ENCODE data around the gene ARHGEF19.
"Not testable (repeated sequence)": the region's sequence is repeated elsewhere in the genome, so short reads cannot be mapped to it uniquely, and the experiment has no call there.

Gene ARHGEF19

DNA sequence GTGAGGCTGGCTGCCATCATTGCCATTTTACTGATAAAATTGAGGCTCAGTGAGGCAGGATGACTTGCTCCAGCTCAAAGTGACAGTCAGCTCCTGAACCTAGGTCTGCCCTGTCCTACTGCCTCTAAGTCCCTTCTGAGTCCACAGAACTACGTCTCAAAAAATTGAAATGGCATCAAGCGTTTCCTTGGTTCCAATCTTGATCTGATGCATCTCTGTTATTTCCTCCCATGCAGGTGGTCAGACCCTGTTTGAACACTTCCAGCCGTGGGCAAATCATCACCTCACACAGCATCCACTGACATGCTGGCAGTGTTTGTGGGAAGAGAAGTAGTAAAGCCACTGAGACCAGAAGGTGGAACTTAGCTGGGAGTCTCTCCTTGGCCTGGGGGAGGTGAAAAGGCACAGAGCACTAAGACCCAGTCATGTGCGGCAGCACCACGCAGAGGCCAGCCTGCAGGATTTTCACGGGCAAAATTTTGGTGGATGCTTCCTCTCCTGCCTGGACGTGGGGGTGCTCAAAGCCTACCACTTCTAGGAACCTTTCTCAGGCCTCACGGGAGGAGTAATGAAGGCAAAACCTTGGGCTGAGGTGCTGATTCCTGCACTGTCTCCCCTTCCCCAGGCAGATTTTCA lies 32.3 kb upstream of the ARHGEF19 start:
- DNase-seq (ENCODE audit: low spot score), result no peak

DNA sequence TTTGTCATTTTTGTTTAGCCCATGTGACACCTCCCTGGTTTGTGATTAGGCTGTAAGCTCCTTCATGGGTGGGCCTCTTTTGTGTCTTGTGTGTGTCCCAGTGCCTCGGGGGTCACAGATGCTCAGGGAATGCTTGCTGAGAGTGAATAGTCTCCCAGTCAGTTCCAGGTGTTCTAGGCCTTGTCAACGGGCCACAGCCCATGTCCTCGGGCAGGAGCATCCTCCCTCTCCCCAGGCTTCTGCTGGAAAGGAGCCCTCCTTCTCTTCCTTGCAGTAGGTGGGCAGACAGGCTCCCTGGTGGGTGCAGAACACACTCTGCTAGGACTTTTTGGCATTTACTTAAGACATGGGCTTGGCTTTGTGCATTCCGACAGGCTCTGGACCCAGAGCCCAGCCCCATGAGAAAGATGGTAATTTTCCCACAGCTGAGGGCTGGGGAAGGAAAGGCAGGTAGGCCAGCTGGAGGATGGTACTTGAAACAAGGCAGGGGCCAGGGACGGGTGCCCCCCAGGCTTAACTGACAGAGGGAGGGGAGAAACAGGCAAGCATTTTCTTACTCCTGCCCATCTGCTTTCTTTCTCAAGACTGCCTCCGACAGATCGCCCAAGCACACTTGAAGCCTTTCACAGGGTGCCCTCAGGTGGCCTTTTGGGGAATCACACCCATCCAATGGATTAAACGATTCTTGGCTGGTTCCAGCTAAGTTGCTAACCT lies 31.6 kb upstream of the ARHGEF19 start:
- DNase-seq (ENCODE audit: low spot score), result peak; percentile 74

DNA sequence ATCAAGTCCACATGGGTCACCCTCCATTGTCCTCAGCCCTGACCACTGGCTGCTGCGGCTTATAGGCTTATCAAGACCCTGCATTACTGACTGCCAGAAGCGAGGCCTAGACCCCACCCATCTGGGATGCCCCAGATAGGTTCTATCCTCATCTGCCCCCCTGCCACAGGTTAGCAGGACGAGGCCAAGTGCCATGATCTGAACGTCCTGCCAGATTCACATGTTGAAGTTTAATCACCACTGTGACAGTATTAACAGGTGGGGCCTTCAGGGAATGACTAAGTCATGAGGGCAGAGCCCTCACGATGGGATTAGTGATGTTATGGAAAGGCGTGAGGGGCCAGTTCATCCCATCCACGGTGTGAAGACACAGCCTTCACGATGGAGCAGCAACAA lies 30.8 kb upstream of the ARHGEF19 start:
- no peak for DNase-seq (ENCODE audit: low spot score)

DNA sequence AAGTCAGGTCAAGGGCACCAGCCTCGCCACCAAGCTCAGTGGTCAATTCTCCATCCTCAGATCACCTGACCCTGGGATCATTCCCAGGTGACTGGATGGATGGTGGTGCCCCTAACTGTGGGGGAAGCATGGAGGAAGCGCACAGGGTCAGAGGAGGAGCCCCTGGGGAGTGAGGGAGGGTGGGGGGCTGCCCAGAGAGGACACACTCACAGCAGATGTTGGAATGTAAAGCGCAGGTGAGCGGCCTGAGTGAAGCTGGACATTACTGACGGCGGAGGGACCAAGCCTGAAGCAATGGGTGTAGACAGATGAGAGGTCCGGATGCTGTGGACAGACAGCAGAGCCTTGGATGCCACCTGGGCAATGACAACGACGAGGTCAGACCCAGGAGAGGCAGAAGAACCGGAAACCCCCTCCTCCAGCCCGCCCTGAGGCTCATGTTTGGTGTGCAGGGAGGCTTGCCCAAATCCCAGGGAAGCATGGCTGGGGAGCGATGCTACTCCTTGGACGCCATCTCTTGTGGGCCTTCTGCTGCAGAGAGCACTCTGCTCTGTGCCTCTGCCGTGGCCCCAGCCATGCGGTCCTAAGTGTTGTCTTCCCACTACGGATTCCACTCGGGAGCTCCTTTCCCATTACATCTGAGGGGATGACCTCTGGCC lies 30.2 kb upstream of the ARHGEF19 start:
- DNase-seq (ENCODE audit: low spot score), result no peak

DNA sequence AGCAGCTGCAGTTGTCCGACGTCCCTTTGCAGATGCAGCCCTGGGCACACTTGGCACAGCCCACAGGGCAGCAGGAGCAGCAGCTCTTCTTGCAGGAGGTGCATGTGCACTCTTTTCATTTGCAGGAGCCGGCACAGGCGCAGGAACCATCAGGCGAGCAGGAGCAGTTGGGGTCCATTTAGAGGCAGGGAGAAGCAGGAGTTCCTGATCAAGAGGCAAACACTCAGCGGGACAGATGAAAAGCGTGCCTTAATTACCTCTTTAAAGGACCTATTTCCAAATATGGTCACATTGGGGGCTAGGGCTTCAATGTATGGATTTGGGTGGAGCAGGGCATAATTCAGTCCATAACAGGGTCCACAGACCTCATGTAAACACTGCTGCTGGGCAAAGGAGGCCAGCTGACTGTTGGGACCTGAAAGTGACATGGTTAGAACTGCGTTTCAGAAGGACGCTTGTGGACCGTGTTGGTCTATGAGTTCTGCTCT lies 28.8 kb upstream of the ARHGEF19 start:
- no peak for DNase-seq (ENCODE audit: low spot score)

DNA sequence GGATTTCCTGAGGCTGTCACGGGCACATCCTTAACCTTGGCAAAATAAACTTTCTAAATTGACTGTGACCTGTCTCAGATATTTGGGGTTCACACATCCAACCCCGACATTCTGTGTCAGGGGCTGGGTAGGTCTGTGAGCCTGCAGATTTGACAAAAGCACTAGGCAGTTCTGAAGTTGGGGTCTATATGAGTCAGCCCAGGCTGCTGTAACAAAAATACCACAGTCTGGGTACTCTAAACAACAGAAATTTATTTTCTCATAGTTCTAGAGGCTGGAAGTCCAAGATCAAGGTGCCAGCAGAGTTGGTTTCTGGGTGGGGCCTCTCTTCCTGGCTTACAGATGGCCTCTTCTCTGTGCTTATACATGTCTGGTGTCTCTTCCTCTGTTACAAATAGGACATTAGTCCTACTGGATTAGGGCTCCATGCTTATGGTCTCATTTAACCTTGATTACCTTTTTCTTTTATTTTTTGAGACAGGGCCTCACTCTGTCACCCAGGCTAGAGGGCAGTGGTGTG lies 27.6 kb upstream of the ARHGEF19 start:
- DNase-seq (ENCODE audit: low spot score), result no peak

DNA sequence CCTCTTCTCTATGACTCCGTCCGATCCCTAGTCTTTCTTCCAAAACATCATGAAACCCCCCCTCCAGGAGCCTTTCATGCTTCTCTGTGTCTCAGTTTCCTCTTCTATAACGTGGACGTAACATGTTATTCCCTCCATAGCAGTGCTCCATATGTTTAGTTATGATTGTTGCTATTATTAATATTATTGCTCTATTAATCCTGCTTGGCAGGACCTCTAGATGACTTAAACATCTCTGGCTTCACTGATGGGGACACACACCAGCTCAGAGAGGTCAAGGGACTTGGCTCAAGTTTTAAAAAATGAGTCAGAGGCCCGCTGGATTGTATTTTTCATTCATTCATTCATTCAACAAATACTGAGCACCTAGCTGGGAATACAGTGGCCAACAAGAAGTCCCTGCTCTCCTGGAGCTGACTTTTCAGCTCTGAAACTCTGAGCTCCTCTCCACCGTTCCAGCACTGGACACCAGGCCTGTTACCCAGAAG lies 24.9 kb upstream of the ARHGEF19 start:
- no peak for DNase-seq (ENCODE audit: low spot score)

DNA sequence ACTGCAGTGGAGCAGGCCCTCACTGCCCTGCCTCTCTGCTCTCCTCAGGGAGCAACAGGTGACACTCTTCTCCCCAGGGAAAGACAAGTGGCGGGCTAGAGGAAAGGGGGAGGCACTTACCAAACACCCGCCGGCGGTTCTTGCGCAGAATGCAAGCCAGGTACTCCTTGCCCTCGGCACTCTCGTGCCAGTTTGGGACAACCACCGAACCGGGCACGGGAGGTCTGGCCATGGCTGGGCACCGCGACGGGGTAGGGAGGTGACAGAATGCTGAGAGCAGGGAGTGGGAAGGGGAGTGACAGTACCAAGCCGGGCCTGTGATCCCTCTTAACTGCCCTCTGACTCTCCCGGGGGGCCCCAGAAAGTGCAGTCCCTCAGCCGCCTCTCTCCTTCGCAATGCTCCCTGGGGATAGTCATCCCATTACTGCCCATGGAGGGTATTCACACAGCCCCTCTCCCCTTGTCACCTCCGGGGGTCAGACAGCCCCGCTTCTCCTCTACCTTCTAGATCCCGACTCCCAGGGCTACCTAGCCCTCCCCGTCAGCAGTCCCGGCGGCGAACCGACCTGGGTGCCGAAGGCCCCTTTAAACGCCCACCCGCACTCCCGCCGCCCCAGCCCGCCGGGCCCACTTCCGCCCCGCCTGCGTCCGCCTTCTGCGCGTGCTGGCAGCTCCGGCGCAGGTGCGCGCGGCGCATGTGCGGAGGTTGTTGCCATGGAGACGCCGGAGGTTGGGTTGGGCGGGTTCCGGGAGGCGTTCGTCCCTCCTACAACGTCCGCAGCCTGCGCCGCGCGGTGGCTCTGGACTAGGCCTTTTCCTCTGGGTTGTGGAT lies 24.3 kb upstream of the ARHGEF19 start, which contains the start of gene CPLANE2:
TSS of gene CPLANE2 (minus strand) at position 673 of the 832 bp plus-strand sequence. CDS start at position 232, 441 bp downstream.
- peak; percentile 84 for DNase-seq (ENCODE audit: low spot score)

DNA sequence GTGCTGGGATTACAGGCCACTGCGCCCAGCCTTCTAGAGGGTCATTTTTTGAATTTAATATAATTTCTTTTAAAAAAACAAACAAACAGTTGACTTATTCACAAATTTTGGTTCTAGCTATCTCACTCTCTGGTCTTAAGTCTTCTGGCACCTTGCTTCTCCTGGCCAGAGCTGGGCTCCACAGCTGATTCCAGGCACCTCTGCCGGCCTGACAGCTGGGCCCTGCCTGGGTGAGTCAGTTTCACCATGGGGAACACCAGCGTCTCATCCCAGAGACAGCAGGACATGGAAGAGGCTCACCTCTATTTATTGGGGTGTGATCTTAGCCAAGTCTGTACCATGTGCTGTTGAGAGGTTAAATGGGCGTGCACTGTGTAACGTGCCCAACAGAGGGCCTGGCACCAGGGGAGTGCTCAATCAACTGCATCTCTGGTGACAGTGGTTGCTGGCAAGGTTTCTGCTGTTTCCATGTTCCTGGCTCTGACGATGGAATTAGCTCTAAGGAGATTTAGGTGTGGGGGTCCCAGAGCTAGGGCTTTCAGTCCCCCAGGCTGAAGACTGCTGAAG lies 23.6 kb upstream of the ARHGEF19 start:
- DNase-seq (ENCODE audit: low spot score), result no peak

DNA sequence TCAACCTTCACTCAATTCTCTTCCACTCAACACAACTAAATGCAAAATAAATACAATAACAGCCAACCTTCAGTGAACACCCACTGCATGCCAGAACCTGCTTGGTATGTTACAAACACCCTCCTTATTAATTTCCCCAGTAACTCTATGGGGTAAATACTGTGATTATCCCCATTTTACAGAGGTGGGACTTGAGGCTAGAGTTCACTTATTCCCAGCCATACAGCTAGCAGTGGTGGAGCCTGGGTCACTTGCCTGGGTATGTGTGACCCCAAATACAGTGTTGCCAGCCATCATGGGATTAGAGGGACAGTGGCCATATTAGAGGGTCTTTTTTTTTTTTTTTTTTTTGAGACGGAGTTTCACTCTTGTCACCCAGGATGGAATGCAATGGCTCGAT lies 22.9 kb upstream of the ARHGEF19 start:
- no peak for DNase-seq (ENCODE audit: low spot score)

DNA sequence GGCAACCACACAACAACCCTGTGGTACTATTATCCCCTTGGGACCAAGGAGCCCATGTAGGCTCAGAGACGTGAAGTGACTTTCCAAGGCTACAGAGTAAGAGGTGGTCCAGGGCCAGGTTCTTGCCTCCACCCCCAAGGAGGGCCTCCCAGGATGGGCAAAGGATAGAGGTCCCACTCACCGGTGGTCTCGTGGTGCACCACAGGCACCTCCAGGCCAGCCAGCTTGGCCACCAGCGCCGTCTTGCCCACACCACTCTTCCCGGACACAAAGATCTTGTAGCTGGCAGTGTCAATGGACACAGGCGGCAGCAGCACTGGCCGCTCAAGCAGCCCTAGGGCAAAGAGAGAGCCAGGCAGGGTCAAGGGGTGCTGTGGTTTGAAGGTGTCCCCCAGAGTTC lies 21.0 kb upstream of the ARHGEF19 start:
- no peak for DNase-seq (ENCODE audit: low spot score)

DNA sequence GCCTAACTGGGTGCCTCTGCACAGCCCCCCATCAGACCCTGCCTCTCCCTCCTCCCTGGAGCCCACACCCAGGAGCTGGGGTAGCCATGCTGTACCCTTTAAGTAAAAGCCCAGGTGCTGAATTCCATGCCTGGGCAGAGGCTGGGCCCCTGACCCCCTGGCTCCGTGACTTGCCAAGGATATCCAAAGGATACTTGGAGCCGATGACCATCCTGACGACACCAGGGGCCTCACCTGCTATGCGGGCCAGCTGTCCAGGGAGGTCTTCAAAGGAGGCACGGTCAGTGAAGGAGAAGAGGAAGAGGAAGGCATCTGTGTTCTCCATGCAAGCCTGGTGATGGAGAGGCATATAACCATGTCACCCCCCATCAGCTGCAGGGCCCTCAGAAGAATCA lies 19.9 kb upstream of the ARHGEF19 start:
- no peak for DNase-seq (ENCODE audit: low spot score)

DNA sequence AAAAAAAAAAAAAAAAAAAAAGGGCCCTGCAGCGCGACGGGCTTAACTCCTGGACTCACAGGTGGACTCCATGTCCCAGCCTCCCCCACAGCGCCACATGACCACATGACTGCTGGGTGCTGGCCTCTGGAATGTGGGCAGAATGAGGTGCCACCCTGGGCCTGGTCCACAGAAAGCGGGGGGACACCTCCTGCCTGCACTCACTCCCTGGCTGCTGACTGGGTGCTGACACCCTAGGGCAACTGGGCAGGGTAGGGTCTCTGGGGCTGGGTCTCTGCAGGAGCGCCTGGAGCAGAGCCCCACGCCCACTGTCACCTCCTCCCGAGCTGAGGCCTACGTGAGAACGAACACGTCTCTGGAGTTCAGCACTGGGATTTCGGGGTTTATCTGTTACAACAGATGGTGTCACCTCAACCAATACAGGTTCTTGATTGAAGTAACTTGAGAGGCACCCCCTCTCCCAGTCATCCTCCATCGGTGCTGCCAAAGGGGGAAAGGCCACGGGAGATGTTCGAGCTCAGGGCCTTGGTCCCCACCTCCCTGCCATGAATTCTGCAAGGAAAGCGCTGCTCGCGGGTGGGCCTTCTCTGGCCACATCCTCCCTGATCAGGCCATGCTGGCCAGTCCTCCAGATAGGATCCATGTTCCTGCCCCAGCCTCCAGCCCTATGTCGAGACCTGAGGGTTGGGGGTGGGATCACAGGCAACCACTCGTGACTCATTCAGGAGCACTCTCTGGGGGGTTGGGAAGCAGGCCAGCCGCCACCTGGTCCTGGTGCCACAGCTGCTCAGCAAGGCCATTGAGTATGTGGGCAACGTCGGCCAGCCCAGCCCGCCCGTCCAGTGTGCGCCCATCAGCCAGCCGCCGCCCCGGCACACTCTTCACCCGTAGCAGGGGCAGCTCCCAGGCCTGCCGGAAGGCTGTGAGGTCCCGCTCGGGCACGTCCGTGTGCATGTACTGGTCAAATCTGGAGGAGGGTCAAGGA lies 19.2 kb upstream of the ARHGEF19 start:
- no peak for DNase-seq (ENCODE audit: low spot score)

DNA sequence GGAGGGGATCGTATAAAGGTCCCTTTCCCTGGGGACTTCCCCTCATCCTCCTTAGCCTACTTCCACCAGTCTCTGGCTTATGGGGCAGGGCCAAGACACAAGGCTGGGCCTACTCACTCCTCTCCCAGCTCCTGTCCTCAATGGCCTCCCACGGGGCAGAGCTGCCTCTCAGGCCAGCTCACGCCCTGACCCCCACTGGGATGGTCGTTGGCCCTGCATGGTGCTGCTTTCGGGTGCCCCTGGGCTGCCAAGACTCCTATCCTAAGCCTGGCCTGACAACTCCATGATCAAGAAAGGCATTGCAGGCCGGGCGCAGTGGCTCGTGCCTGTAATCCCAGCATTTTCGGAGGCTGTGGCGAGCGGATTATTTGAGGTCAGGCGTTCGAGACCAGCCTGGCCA lies 18.3 kb upstream of the ARHGEF19 start:
- DNase-seq (ENCODE audit: low spot score), result no peak

DNA sequence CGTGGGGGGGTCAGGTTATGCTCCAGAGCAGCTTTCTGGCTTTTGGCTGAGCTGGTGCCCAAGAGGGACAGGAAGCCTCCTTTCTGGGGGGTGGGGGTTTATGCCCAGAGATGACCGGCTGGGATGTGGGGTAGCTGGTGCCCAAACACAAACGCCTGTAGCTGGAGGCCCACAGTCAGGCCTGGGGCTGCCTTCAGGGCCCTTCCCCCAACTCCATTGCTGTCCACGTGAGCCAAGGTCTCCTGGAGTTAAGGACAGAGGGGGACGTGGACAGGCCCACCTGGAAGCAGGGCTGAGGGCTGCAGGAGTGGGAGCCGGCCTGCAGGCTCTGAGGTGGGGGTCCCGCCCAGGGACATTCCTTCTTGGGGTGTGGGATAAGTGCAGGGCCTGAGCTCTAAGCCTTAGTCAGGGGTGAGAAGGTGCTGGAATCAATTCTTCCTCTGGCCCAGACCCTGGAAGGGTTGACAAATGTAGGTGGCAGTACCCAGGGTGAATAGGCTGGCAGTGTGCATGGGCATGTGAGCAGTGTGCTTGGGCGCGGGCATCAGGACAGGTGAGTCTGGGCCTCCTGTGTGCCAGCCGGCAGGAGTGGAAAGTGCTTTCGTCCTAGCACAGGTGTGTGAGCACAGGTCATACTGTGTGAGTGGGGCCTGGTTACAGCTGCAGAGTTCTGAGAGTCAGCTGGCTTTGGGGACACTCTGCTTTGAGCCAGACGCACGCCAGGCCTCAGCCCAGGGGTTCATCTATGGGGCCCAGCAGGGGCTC lies 17.7 kb upstream of the ARHGEF19 start:
- no peak for DNase-seq (ENCODE audit: low spot score)

DNA sequence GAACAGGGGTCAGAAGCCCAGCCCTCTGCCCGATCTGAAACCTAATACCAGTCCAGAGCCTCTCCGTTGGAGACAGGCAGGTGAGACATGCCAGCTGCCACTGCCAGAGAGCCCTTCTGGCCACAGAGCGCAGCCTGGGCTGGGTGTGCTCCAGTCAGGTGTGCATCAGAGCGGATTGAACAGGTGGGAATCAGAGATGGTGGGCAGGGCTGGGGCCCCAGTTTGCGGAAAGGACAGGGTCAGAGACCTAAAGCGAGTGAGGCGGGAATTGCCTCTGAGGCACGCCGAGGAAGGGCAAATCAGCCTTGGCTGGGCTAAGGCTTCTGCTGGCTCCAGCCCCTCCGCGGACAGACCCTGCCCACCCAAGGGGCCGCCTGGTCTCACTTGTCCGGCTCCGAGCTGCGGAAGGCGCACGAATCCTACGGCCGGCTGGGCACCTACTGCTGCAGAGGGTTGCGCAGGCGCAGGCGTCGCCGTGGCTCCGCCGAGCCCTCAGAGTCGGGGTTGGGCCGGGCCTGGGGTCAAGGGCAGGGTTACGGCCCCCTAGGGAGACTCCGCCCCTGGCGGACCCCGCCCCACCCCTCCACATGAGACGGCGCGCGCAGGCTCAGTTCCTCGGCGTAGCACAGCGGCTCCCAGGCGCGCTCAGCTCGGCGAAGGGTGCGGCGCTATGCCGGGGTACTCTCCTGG lies 14.2 kb upstream of the ARHGEF19 start:
- DNase-seq (ENCODE audit: low spot score), result no peak

DNA sequence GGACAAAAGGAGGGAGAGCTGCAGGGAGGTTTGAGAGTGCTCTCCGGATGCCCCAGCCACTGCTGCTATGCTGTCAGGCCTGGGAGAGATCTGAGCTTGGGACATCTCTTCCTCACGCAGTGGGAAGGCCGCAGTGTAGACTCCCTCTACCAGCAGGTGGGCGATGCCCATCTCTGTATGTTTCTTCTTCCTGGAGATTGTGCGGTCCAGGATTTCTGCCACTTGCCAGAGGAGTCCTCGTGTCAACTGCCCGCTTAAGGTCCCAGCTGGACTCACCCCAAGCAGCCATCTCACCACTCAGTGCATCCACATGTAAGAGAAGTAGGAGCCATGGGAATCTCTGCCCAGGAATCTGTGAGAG lies 13.7 kb upstream of the ARHGEF19 start:
- DNase-seq (ENCODE audit: low spot score), result no peak

DNA sequence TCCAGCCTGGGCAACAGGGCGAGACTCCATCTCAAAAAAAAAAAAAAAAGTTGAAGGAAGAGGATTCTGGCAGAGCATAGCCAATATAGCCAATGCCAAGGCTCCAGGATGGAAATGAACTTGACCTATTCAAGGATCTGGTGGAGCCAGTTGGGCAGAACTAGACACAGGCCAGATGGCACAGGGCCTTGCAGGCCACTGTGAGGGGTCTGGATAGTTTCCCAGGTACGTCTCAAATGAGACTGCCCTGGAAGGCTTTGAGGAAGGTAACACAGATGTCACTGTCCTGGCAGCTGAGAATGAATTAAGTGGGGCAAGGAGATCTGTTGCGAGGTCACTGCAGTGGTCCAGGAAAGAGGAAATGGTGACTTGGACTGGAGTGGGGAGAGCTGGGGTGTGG lies 12.0 kb upstream of the ARHGEF19 start:
- no peak for DNase-seq (ENCODE audit: low spot score)

DNA sequence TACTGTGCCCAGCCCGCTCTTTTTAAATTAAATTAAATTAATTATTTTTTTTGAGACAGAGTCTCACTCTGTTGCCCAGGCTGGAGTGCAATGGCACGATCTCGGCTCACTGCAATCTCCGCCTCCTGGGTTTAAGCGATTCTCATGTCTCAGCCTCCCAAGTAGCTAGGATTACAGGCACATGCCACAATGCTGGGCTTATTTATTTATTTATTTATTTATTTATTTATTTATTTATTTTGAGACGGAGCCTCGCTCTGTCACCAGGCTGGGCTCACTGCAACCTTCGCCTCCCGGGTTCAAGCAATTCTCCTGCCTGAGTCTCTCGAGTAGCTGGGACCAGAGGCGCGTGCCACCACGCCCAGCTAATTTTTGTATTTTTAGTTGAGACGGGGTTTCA lies 10.3 kb upstream of the ARHGEF19 start:
- not testable (repeated sequence) for DNase-seq (ENCODE audit: low spot score)

All from putamen (tissue), 1 donor.